ENCODE measurements around the gene PZP.

- TF ChIP-seq CTCF (IDR thresholded peaks at IDR 0.05) (no peak), POLR2A (IDR thresholded peaks at IDR 0.05) (no peak)
Observed at GRCh38 chr12:9114946-9115345, 93.2 kb downstream of the PZP start.
